ENCODE data around the gene EHBP1.

EHBP1 gene

GRCh38 chr2:62817348-62817747, 111.8 kb downstream of the EHBP1 start:
- DNase-seq (ENCODE audit: low read depth in 2 of 2, low spot score in 1 of 2) = no peak

GRCh38 chr2:62817995-62818713, 112.6 kb downstream of the EHBP1 start:
- no peak for DNase-seq (ENCODE audit: low read depth in 2 of 2, low spot score in 1 of 2)

GRCh38 chr2:62822549-62822948, 117.0 kb downstream of the EHBP1 start:
- DNase-seq (ENCODE audit: low read depth in 2 of 2, low spot score in 1 of 2) = no peak

GRCh38 chr2:62824388-62824787, 118.9 kb downstream of the EHBP1 start:
- DNase-seq (ENCODE audit: low read depth in 2 of 2, low spot score in 1 of 2) = no peak

- no peak for DNase-seq (ENCODE audit: low read depth in 2 of 2, low spot score in 1 of 2)
These were observed 120.6 kb downstream of the EHBP1 start for GRCh38 chr2:62826141-62826540.

- DNase-seq (ENCODE audit: low read depth in 2 of 2, low spot score in 1 of 2) = no peak
These were observed 121.6 kb downstream of the EHBP1 start for GRCh38 chr2:62826953-62827675.

- DNase-seq (ENCODE audit: low read depth in 2 of 2, low spot score in 1 of 2) = no peak
These were observed 126.2 kb downstream of the EHBP1 start for GRCh38 chr2:62831729-62832128.

GRCh38 chr2:62844311-62845090, 139.0 kb downstream of the EHBP1 start:
- DNase-seq (ENCODE audit: low read depth in 2 of 2, low spot score in 1 of 2) = no peak

- no peak for DNase-seq (ENCODE audit: low read depth in 2 of 2, low spot score in 1 of 2)
These were observed 139.7 kb downstream of the EHBP1 start for GRCh38 chr2:62845256-62845655.

GRCh38 chr2:62852254-62852653, 146.7 kb downstream of the EHBP1 start:
- no peak for DNase-seq (ENCODE audit: low read depth in 2 of 2, low spot score in 1 of 2)

- DNase-seq (ENCODE audit: low read depth in 2 of 2, low spot score in 1 of 2) = no peak
These were observed 149.3 kb downstream of the EHBP1 start for GRCh38 chr2:62854600-62855514.

GRCh38 chr2:62856228-62857040, 150.9 kb downstream of the EHBP1 start:
- DNase-seq (ENCODE audit: low read depth in 2 of 2, low spot score in 1 of 2) = no peak

- no peak for DNase-seq (ENCODE audit: low read depth in 2 of 2, low spot score in 1 of 2)
These were observed 151.8 kb downstream of the EHBP1 start for GRCh38 chr2:62857139-62857931.

- DNase-seq (ENCODE audit: low read depth in 2 of 2, low spot score in 1 of 2) = no peak
These were observed 152.8 kb downstream of the EHBP1 start for GRCh38 chr2:62858231-62858832.

- DNase-seq (ENCODE audit: low read depth in 2 of 2, low spot score in 1 of 2) = no peak
These were observed 163.4 kb downstream of the EHBP1 start for GRCh38 chr2:62868947-62869346.

GRCh38 chr2:62870966-62871365, 165.5 kb downstream of the EHBP1 start:
- DNase-seq (ENCODE audit: low read depth in 2 of 2, low spot score in 1 of 2) = no peak

GRCh38 chr2:62871506-62871905, 166.0 kb downstream of the EHBP1 start:
- DNase-seq (ENCODE audit: low read depth in 2 of 2, low spot score in 1 of 2) = no peak

GRCh38 chr2:62873603-62874002, 168.1 kb downstream of the EHBP1 start:
- no peak for DNase-seq (ENCODE audit: low read depth in 2 of 2, low spot score in 1 of 2)

- no peak for DNase-seq (ENCODE audit: low read depth in 2 of 2, low spot score in 1 of 2)
These were observed 169.4 kb downstream of the EHBP1 start for GRCh38 chr2:62874881-62875383.

All from stimulated activated CD8-positive, alpha-beta memory T cell treated with anti-CD3 and anti-CD28 coated beads, Interleukin-4, amount 100 ng/mL, for 4 hours (primary cell).